SK-N-SH (cell line): ENCODE results near the gene ANKFN1. TPM values are rescaled to one million over a fixed set of nuclear protein-coding genes. Genes with fewer than 3 reads are reported as not detected.
A peak's percentile ranks its signal among the peaks of the same experiment; 100 is the strongest.

Experiments
- CTCF ChIA-PET: fragments of 300-600, 350-600 bp; formaldehyde crosslinking; extraction: SDS; loops from one replicate; lab custom pipeline; 2021; lab: Yijun Ruan, JAX
- POLR2A ChIA-PET: fragments of 350-600 bp; sonication (Branson Sonifier 250); formaldehyde crosslinking; extraction: SDS; loops from one replicate; lab custom pipeline; 2020; ENCODE audit warnings: antibody characterized with exemption, inconsistent platforms; lab: Yijun Ruan, JAX
- DNase-seq: peaks from one replicate; pipeline ENCODE4 v3.0.0; 2012
- H2AFZ ChIP-seq: fragments of 200-600 bp; sonication (generic); 2 replicates; pipeline ENCODE4 v1.8.1; 2016; ENCODE audit warnings: antibody characterized with exemption, mild to moderate bottlenecking, low read depth
- H3F3A ChIP-seq: fragments of 200-600 bp; sonication (generic); replicated peaks from 2 replicates; pipeline ENCODE3; 2016; ENCODE audit warnings: antibody characterized with exemption, mild to moderate bottlenecking; ENCODE audit not compliant: insufficient read depth
- H3K27ac ChIP-seq, 2 experiments: fragments of 200-500 bp in 1 of 2; fragments of 200-600 bp in 1 of 2; sonication (Bioruptor generic) in 1 of 2; sonication (generic), shearing (Covaris generic) in 1 of 2; 2 replicates each; pipeline versions ENCODE4 v1.5.1 to v1.6.1; 2014 to 2016; ENCODE audit warnings: low read depth in 2 of 2, inconsistent platforms in 1 of 2, low read length in 1 of 2, mild to moderate bottlenecking in 1 of 2, mixed read lengths in 1 of 2
- H3K27me3 ChIP-seq: fragments of 200-600 bp; sonication (generic), shearing (Covaris generic); 2 replicates; pipeline ENCODE4 v1.6.1; 2016; ENCODE audit warnings: mixed run types; ENCODE audit not compliant: insufficient read depth
- H3K36me3 ChIP-seq, 2 experiments: fragments of 200-500 bp in 1 of 2; fragments of 200-600 bp in 1 of 2; sonication (Bioruptor generic) in 1 of 2; sonication (generic) in 1 of 2; replicated peaks in 1 of 2; 2 replicates each; pipeline versions ENCODE3 to v1.5.1; 2014 to 2016; ENCODE audit warnings: low read length in 1 of 2, mild to moderate bottlenecking in 1 of 2; ENCODE audit not compliant: insufficient read depth in 2 of 2, control insufficient read depth in 1 of 2
- H3K4me1 ChIP-seq, 2 experiments: fragments of 200-500 bp in 1 of 2; fragments of 200-600 bp in 1 of 2; sonication (Bioruptor generic) in 1 of 2; sonication (generic), shearing (Covaris generic) in 1 of 2; 2 replicates each; pipeline versions ENCODE4 v1.5.1 to v1.6.1; 2014 to 2016; ENCODE audit warnings: low read depth in 1 of 2, low read length in 1 of 2, mixed run types in 1 of 2; ENCODE audit not compliant: insufficient read depth in 2 of 2, control insufficient read depth in 1 of 2
- H3K4me2 ChIP-seq: fragments of 200-600 bp; sonication (generic), shearing (Covaris generic); 2 replicates; pipeline ENCODE4 v1.6.1; 2017; ENCODE audit warnings: mixed run types
- H3K4me3 ChIP-seq, 2 experiments: fragments of 200-500 bp in 1 of 2; fragments of 200-600 bp in 1 of 2; sonication (Bioruptor generic) in 1 of 2; sonication (generic), shearing (Covaris generic) in 1 of 2; 2 replicates each; pipeline versions ENCODE4 v1.5.1 to v1.8.1; 2014 to 2016; ENCODE audit warnings: low read depth in 2 of 2, inconsistent platforms in 1 of 2, low read length in 1 of 2, mild to moderate bottlenecking in 1 of 2, mixed read lengths in 1 of 2, moderate library complexity in 1 of 2
- H3K79me2 ChIP-seq: fragments of 200-600 bp; sonication (generic); 2 replicates; pipeline ENCODE4 v1.8.1; 2017; ENCODE audit warnings: mild to moderate bottlenecking; ENCODE audit not compliant: insufficient read depth
- H3K9ac ChIP-seq: fragments of 200-600 bp; sonication (generic); 2 replicates; pipeline ENCODE4 v1.6.1; 2017; ENCODE audit warnings: mixed run types
- H3K9me2 ChIP-seq: fragments of 200-600 bp; sonication (generic); 2 replicates; pipeline ENCODE4 v1.6.1; 2017; ENCODE audit warnings: mixed run types
- H3K9me3 ChIP-seq: fragments of 200-600 bp; sonication (generic); 2 replicates; pipeline ENCODE4 v1.6.1; 2017; ENCODE audit warnings: mixed run types, mild to moderate bottlenecking, moderate library complexity
- H4K20me1 ChIP-seq: fragments of 200-600 bp; sonication (generic); 2 replicates; pipeline ENCODE4 v1.6.1; 2017; ENCODE audit warnings: mild to moderate bottlenecking, mixed run types; ENCODE audit not compliant: insufficient read depth
- CTCF ChIP-seq: fragments of 200-600 bp; sonication (generic); IDR thresholded peaks from 2 replicates; pipeline ENCODE4 v1.6.1; 2017; ENCODE audit warnings: antibody characterized with exemption, mild to moderate bottlenecking, moderate library complexity
- EZH2phosphoT487 ChIP-seq: fragments of 200-600 bp; sonication (generic); IDR thresholded peaks from 2 replicates; pipeline ENCODE4 v1.6.1; 2017; ENCODE audit warnings: low read depth, mixed run types, mild to moderate bottlenecking, antibody characterized with exemption, moderate library complexity, borderline replicate concordance
- FOSL2 ChIP-seq: IDR thresholded peaks from 2 replicates; pipeline ENCODE4 v1.4.0; 2012; ENCODE audit warnings: low read depth, mild to moderate bottlenecking, moderate library complexity, borderline replicate concordance
- FOXJ3 ChIP-seq: sonication (generic); formaldehyde crosslinking; IDR thresholded peaks from 2 replicates; pipeline ENCODE4 v1.5.1; 2020; ENCODE audit warnings: mild to moderate bottlenecking, missing genetic modification reagents
- FOXM1 ChIP-seq: IDR thresholded peaks from 2 replicates; pipeline ENCODE4 v1.4.0; 2012; ENCODE audit warnings: low read depth, mild to moderate bottlenecking
- GABPA ChIP-seq: IDR thresholded peaks from 2 replicates; pipeline ENCODE4 v1.4.0; 2012; ENCODE audit warnings: low read depth, mild to moderate bottlenecking
- IRF3 ChIP-seq: fragments of 150-350 bp; IDR thresholded peaks from 2 replicates; pipeline ENCODE4 v1.6.1; 2016; ENCODE audit warnings: mild to moderate bottlenecking, low read depth, low read length
- MEF2A ChIP-seq: IDR thresholded peaks from 2 replicates; pipeline ENCODE4 v1.4.0; 2012; ENCODE audit warnings: low read depth, borderline replicate concordance
- MXI1 ChIP-seq: IDR thresholded peaks from 2 replicates; pipeline ENCODE4 v1.6.1; 2012; ENCODE audit warnings: mild to moderate bottlenecking, low read depth, low read length, improper control_type of control experiment
- NFIC ChIP-seq: IDR thresholded peaks from 2 replicates; pipeline ENCODE4 v1.4.0; 2012; ENCODE audit warnings: borderline replicate concordance
- NRF1 ChIP-seq: IDR thresholded peaks from 2 replicates; pipeline ENCODE4 v1.6.1; 2012; ENCODE audit warnings: low read depth, mild to moderate bottlenecking, low read length
- RAD21 ChIP-seq: IDR thresholded peaks from 2 replicates; pipeline ENCODE4 v1.6.1; 2012; ENCODE audit warnings: mild to moderate bottlenecking, low read length
- REST ChIP-seq: IDR thresholded peaks from 2 replicates; pipeline ENCODE4 v1.6.1; 2012; ENCODE audit warnings: mild to moderate bottlenecking, low read depth, low read length, moderate library complexity
- RFX5 ChIP-seq: IDR thresholded peaks from 2 replicates; pipeline ENCODE4 v1.6.1; 2012; ENCODE audit warnings: mild to moderate bottlenecking, improper control_type of control experiment, low read length
- RXRA ChIP-seq: IDR thresholded peaks from 2 replicates; pipeline ENCODE4 v1.4.0; 2012; ENCODE audit warnings: low read depth, mild to moderate bottlenecking, borderline replicate concordance
- SIN3A ChIP-seq: IDR thresholded peaks from 2 replicates; pipeline ENCODE4 v1.6.1; 2012; ENCODE audit warnings: low read depth, mild to moderate bottlenecking, low read length, moderate library complexity, borderline replicate concordance
- TAF1 ChIP-seq: IDR thresholded peaks from 2 replicates; pipeline ENCODE4 v1.6.1; 2012; ENCODE audit warnings: low read depth, mild to moderate bottlenecking, low read length, moderate library complexity, borderline replicate concordance
- TCF12 ChIP-seq: IDR thresholded peaks from 2 replicates; pipeline ENCODE4 v1.4.0; 2012
- TEAD4 ChIP-seq: IDR thresholded peaks from 2 replicates; pipeline ENCODE4 v1.4.0; 2012; ENCODE audit warnings: mild to moderate bottlenecking, borderline replicate concordance; ENCODE audit not compliant: insufficient read depth
- YY1 ChIP-seq: IDR thresholded peaks from 2 replicates; pipeline ENCODE4 v1.4.0; 2012; ENCODE audit warnings: low read depth, mild to moderate bottlenecking
- WGBS: methylation state at CpG from one replicate; pipeline ENCODE4 v1.1.6; 2017; ENCODE audit warnings: low lambda C conversion rate; 5-methylcytosine and 5-hydroxymethylcytosine counted together
- polyA plus RNA-seq, 3 experiments: library from polyadenylated mRNA; depleted of rRNA; stranded (reverse); fragments of >200 nt; gene quantifications; 2 replicates each; pipeline ENCODE4 v1.2.3, GENCODE V29; 2012

Gene ANKFN1
- polyA plus RNA-seq, 1 of the 3 experiments (the other 2 are of a cell fraction) = 0.07 TPM

- peak overlapping the region; percentile 74 for H3K4me2 ChIP-seq
- peak overlapping the region; percentile 34 to 86; a peak in 3 of 4 replicates for H3K27ac ChIP-seq
- 94% methylated on average over 1 of the region's 1 CpG for WGBS
- no peaks in the 10 kb centered on the region for H3K79me2 ChIP-seq
- 0 out of 4 replicates have a peak overlapping the region, but pooled peaks of 1 of the 2 experiments have one; percentile 52 for H3K4me3 ChIP-seq
- no peak for DNase-seq
- H4K20me1 ChIP-seq = no peaks in the 10 kb centered on the region
- H3K9ac ChIP-seq = peak overlapping the region; percentile 59; the same call in 1 of the 2 replicates
- H2AFZ ChIP-seq = peak overlapping the region; percentile 94; the same call in 1 of the 2 replicates
- H3F3A ChIP-seq = peaks cover 29% of the 10 kb centered on the region
- H3K27me3 ChIP-seq = no peaks in the 10 kb centered on the region
- peak; percentile 70; the same call in 1 of the 2 replicates for TF ChIP-seq RXRA
- TF ChIP-seq EZH2phosphoT487 = no peak
- TF ChIP-seq NFIC = peak; percentile 50; the same call in 1 of the 2 replicates
- TF ChIP-seq RAD21 = no peak
- peak; percentile 34; the same call in 1 of the 2 replicates for TF ChIP-seq FOSL2
- TF ChIP-seq TCF12 = peak; percentile 52
- ChIA-PET CTCF (no interaction called here), POLR2A (no interaction called here)
- no peaks in the 10 kb centered on the region for H3K9me2 ChIP-seq
- H3K36me3 ChIP-seq = no peaks in the 10 kb centered on the region
- peaks cover 0 to 21% of the 10 kb centered on the region in 2 experiments; a peak in 3 of 4 replicates for H3K4me1 ChIP-seq
- no peaks in the 10 kb centered on the region for H3K9me3 ChIP-seq
These were observed 138.0 kb downstream of the ANKFN1 start for GRCh38 chr17:56291226-56291805.

GRCh38 chr17:56292010-56292409 is 138.7 kb downstream of the ANKFN1 start:
- Histone ChIP-seq H3F3A (peaks cover 29% of the 10 kb centered on the region), H3K79me2 (no peaks in the 10 kb centered on the region), H3K9ac (peak overlapping the region; percentile 40), H3K9me2 (no peaks in the 10 kb centered on the region), H2AFZ (peak overlapping the region; percentile 14; the same call in 1 of the 2 replicates), H3K27me3 (no peaks in the 10 kb centered on the region), H3K4me3 (peak overlapping the region in 1 of 2 experiments; percentile 1; a peak in 1 of 4 replicates), H3K4me1 (peaks cover 0 to 21% of the 10 kb centered on the region in 2 experiments), H3K27ac (peak overlapping the region in 1 of 2 experiments; percentile 86; a peak in 3 of 4 replicates), H3K36me3 (no peaks in the 10 kb centered on the region), H4K20me1 (no peaks in the 10 kb centered on the region), H3K4me2 (peak overlapping the region; percentile 74), H3K9me3 (no peaks in the 10 kb centered on the region)
- POLR2A ChIA-PET = no interaction called here
- no peak for DNase-seq
- CTCF ChIA-PET = no interaction called here
- 0% methylated on average over 1 of the region's 1 CpG for WGBS
- TF ChIP-seq NRF1 (no peak), SIN3A (peak; percentile 68; the same call in 1 of the 2 replicates), TCF12 (peak; percentile 78), CTCF (no peak), MEF2A (peak; percentile 52; the same call in 1 of the 2 replicates), NFIC (peak; percentile 95), FOXJ3 (no peak), IRF3 (no peak), TAF1 (no peak), YY1 (0 out of 2 replicates have a peak, but pooled peaks have one; percentile 25), REST (no peak), RFX5 (peak; percentile 70; the same call in 1 of the 2 replicates), RAD21 (no peak), GABPA (no peak), FOXM1 (0 out of 2 replicates have a peak, but pooled peaks have one; percentile 22), MXI1 (no peak), TEAD4 (peak; percentile 70)
